Measurements from ENCODE around the gene SNURF.
"Not testable (repeated sequence)": the region's sequence is repeated elsewhere in the genome, so short reads cannot be mapped to it uniquely, and the experiment has no call there.

Gene SNURF

DNA sequence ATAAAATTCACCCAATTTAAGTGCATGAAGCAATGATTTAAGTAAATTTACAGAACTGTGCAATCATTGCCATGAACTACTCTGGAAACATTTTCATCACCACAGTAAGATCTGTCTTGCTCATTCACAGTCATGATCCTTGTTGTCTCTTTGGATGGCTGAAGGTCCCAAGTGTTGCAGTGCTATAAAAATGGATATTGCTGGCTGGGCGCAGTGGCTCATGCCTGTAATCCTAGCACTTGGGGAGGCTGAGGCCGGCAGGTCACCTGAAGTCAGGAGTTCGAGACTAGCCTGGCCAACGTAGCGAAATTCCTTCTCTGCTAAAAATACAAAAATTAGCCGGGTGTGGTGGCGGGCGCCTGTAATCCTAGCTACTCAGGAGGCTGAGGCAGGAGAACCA is 17.0 kb downstream of the SNURF start:
- DNase-seq, result no peak

DNA sequence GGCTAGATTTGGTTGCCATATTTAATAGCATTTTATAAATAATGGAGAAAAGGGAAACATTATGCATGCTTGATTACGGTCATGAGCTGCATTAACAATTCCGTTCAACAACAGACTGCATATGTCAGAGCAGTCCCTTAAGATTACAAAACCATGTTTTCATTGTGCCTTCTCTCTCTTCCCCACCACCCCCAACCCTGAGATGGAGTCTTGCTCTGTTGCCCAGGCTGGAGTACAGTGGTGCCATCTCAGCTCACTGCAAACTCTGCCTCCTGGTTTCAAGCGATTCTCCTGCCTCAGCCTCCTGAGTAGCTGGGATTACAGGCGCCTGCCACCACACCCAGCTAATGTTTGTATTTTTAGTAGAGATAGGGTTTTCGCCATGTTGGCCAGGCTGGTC is 17.9 kb downstream of the SNURF start:
- DNase-seq, result not testable (repeated sequence)

DNA sequence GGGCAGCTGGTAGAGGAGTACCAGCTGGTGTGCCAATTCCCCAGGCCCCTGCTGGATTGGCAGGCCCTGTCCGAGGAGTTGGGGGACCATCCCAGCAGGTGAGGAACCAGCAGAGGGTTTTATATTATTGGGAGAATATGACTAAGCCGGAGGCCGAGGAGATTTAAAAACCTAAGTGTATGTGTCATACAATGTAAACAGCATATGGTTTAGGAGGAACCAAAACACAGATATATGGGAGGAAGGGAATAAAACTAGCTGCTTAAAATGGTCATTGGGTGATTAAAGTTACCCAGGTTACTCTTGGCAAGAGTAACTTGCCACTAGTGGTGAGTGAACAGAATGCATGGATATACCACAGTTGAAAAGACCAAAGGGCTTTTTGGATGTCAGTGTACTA is 22.1 kb downstream of the SNURF start:
- DNase-seq, result no peak

DNA sequence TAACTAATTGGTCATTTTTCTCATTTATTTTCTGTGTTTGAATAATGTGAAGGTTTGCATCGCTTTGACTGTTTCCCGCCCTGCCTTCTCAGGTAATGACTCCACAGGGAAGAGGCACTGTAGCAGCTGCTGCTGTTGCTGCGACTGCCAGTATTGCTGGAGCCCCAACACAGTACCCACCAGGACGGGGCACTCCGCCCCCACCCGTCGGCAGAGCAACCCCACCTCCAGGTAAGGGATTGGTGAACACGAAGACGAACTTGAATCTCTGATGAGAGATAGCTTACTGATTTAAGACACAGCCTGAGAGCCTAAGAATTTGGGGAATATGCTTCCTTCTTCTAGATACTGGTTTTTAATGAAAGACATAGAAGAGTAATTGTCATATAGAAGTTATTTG is 22.9 kb downstream of the SNURF start:
- DNase-seq, result no peak

DNA sequence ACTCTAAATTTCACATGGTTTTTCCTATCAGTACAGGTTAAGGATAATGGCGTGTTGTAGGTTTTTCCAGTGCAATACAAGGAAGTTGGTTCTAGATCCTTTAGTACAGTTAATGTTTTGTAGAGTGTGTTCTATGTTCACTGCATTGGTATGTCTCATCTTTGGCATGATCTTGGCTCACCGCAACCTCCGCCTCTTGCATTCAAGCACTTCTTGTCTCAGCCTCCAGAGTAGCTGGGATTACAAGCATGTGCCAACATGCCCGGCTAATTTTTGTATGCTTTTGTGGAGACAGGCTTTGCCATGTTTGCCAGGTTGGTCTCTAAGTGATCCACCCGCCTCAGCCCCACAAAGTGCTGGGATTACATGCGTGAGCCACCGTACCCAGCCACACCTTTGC is 30.4 kb downstream of the SNURF start:
- no peak for DNase-seq

DNA sequence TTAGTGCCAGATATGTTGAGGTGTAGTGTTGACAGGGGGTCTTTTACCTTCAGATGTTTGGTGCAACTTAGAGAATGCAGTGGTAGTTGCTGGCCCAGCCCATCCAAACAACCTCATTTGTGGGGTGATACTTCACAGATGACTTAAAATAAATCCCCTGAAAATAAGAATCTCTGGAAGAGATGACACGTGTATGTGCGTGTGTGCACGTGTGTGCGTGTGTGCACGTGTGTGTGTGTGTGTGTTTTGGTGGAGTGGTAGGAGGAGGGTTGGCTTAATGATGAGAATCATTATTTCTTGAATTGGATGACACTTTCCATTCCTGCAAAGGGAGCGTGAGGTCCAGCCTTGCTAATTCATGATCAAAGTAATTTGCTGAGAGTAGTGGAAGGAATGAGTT is 31.9 kb downstream of the SNURF start:
- no peak for DNase-seq
